Progenitor cell of endocrine pancreas (in vitro differentiated cells): Measurements from ENCODE around the gene RHCG. TPM values are rescaled to one million over a fixed set of nuclear protein-coding genes. Genes with fewer than 3 reads are reported as not detected.

ENCODE experiments used
- DNase-seq: peaks from one replicate; pipeline ENCODE4 v3.0.0; 2021; ENCODE audit warnings: low spot score; ENCODE audit not compliant: unreplicated experiment
- H3K27ac Mint-ChIP-seq: 2 replicates; pipeline ENCODE4 v1.8.0; 2021; ENCODE audit warnings: mild to moderate bottlenecking, moderate library complexity, mixed read lengths
- H3K27me3 Mint-ChIP-seq: 2 replicates; pipeline ENCODE4 v1.8.0; 2021; ENCODE audit warnings: mixed read lengths
- H3K36me3 Mint-ChIP-seq: 2 replicates; pipeline ENCODE4 v1.8.0; 2022; ENCODE audit warnings: mixed read lengths; ENCODE audit not compliant: insufficient read depth
- H3K4me1 Mint-ChIP-seq: 2 replicates; pipeline ENCODE4 v1.8.0; 2021; ENCODE audit warnings: low read depth, mixed read lengths
- H3K4me3 Mint-ChIP-seq: 2 replicates; pipeline ENCODE4 v1.8.0; 2021; ENCODE audit warnings: low read depth, mild to moderate bottlenecking, moderate library complexity, mixed read lengths
- H3K9me3 Mint-ChIP-seq: 2 replicates; pipeline ENCODE4 v1.8.0; 2021; ENCODE audit warnings: low read depth, mixed read lengths
- total RNA-seq: library from RNA; stranded (reverse); gene quantifications from 2 replicates; pipeline ENCODE4 v1.2.1, GENCODE V29; 2021
- TF ChIP-seq, protein P1 (sequence below): fragments of 200-600 bp; sonication (generic); IDR thresholded peaks from one replicate; pipeline ENCODE4 v1.5.0; 2021; ENCODE audit warnings: antibody characterized with exemption, mild to moderate bottlenecking; ENCODE audit not compliant: unreplicated experiment

RHCG gene
- total RNA-seq, 1 donor from 2014 or later = not detected

DNA sequence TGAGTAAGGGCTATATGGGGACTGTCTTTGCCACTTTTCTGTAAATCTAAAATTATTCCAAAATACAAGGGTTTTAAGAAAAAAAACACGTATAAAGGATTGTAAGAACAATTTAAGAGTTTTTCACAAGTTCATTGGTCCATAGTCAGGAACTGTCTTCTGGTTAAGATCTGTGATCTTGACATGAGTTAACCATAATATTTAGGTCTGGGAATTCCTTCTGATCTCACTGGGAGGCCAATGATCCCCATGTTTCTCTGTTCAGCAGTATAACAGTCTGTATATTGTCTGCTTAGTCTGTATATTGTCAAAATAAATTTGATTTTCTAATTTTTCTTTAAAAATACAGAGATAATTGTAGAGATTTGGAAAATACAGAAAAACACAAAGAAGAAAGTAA lies 848 bp upstream of the RHCG start:
- Mint-ChIP-seq H3K27me3 (peaks cover 64% of the 10 kb centered on the region), H3K4me3 (no peak overlapping the region), H3K4me1 (no peaks in the 10 kb centered on the region), H3K36me3 (no peaks in the 10 kb centered on the region), H3K9me3 (peaks cover 4% of the 10 kb centered on the region), H3K27ac (no peak overlapping the region)
- no peak for DNase-seq
- TF ChIP-seq, protein P1, sequence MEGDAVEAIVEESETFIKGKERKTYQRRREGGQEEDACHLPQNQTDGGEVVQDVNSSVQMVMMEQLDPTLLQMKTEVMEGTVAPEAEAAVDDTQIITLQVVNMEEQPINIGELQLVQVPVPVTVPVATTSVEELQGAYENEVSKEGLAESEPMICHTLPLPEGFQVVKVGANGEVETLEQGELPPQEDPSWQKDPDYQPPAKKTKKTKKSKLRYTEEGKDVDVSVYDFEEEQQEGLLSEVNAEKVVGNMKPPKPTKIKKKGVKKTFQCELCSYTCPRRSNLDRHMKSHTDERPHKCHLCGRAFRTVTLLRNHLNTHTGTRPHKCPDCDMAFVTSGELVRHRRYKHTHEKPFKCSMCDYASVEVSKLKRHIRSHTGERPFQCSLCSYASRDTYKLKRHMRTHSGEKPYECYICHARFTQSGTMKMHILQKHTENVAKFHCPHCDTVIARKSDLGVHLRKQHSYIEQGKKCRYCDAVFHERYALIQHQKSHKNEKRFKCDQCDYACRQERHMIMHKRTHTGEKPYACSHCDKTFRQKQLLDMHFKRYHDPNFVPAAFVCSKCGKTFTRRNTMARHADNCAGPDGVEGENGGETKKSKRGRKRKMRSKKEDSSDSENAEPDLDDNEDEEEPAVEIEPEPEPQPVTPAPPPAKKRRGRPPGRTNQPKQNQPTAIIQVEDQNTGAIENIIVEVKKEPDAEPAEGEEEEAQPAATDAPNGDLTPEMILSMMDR = no peak

DNA sequence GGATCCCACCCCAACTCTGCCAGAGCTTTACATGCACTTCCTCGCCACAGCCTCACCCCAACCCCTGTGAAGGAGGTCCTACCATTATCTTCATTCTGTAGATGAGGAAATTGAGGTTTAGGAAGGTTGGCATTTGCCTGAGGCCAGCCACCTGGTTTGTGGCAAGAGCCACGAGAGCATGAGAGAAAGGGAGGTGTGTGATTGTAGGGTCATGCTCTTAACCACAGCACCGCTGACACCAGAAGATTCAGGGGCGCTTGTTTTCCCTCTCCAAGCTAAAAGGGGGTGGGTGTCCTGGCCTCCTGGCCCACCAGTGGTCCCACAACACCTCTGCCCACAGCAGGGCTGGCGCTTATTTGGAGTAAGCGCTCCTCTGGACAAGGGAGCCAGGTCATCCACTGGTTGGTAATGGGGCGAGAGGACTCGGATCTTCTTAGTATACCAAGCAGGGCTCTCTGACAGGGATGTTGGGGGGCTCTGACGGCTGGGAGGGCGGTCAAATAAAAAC lies 691 bp downstream of the RHCG start:
- TF ChIP-seq, protein P1 = no peak
- Mint-ChIP-seq H3K9me3 (no peaks in the 10 kb centered on the region), H3K4me1 (no peaks in the 10 kb centered on the region), H3K27me3 (peaks cover 71% of the 10 kb centered on the region), H3K27ac (no peak overlapping the region), H3K36me3 (no peaks in the 10 kb centered on the region), H3K4me3 (no peak overlapping the region)
- DNase-seq = no peak

DNA sequence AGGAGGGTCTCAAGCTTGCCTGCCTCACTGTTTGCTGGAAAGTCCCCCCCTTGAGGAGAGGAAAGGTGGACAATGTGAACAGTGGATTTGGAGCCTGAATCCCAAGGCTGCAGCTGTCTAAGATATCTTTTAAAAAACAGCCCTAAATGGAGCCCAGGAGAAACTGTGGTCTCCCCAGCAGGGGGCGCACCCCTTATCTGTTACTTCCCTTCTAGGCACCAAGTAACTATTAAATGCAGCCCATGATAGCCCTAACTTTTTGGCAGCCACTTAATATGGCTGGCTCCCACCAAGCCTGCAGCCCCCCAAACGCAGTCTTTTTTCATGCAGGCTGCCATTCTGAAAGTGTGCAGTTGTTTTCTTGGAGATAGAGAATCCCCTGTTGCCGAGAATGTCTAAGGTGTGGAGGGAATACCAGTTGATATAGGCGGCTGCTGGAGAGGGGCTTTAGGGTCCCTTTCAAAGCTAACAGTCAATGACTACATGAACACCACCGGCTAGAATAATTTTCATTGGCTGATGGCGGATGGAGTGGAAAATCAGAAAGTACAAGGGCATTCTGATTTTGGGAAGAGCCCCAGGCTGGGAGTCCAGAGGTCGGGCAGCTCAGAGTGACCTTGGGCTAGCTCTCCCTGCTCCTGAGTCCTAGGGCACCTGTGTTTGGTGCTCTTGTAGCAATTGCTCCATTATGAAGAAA lies 1.3 kb downstream of the RHCG start:
- DNase-seq = no peak
- H3K9me3 Mint-ChIP-seq = no peaks in the 10 kb centered on the region
- peaks cover 72% of the 10 kb centered on the region for H3K27me3 Mint-ChIP-seq
- H3K27ac Mint-ChIP-seq = no peak overlapping the region
- TF ChIP-seq, protein P1 = peak; percentile 51
- no peaks in the 10 kb centered on the region for H3K36me3 Mint-ChIP-seq
- no peak overlapping the region for H3K4me3 Mint-ChIP-seq
- H3K4me1 Mint-ChIP-seq = no peaks in the 10 kb centered on the region

DNA sequence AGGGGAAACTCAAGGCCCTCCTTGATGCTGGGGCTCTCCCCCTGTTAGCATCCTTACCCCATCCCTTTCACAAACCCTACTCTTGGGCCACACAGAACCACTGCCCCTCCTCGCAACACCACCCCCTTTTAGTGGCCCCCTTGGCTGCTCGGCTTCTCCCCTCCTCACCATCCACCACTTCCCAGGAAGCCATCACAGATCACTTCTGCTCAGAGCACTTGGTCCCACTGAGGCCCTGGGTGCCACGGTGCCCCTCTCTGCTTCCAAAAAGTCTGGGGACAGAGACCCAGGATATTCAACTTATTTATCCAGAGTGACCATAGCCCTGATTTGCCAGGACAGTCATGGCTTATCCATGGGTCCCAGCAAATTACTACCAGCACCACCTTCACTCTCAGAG lies 2.4 kb downstream of the RHCG start:
- Mint-ChIP-seq H3K4me1 (no peaks in the 10 kb centered on the region), H3K27me3 (peaks cover 71% of the 10 kb centered on the region), H3K4me3 (no peak overlapping the region), H3K36me3 (no peaks in the 10 kb centered on the region), H3K27ac (no peak overlapping the region), H3K9me3 (no peaks in the 10 kb centered on the region)
- TF ChIP-seq, protein P1 = no peak
- no peak for DNase-seq

DNA sequence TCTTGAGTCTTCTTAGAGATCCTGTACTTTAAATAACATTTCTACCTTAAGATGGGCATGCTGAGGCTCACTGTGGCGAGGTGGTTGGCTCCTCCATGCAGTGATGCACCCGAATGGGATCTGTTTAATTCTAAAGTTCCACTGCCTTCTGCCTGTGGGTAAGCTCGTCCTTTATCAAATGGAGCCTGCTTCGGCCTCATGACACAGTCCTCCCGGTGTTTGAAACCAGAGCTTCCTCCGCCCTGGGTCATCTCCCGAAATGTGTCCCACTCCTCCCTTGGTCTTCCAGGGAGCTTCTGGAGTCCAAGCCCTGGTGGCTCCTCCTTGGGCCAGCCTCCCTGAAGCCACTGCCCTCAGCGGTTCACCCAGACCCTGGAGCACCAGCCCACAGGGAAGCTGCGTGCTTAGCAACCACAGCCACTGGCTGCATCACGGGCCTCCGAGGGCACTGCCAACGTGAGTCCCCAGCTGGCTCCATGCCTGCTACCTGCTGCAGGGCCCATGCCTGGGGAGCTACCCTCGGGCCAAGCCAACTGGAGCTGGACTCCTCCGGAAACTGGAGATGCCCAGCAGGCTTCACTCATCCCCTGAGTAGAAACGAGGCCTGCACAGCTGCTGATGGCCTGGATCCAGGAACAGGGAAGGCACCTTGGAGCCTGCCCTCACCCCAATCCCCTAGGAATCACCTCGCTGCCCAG lies 3.3 kb downstream of the RHCG start:
- TF ChIP-seq, protein P1 = no peak
- Mint-ChIP-seq H3K4me1 (no peaks in the 10 kb centered on the region), H3K27ac (no peak overlapping the region), H3K36me3 (no peaks in the 10 kb centered on the region), H3K4me3 (no peak overlapping the region), H3K27me3 (peaks cover 65% of the 10 kb centered on the region), H3K9me3 (no peaks in the 10 kb centered on the region)
- DNase-seq = no peak
